ENCODE results near the gene SAMD4A.

DNA sequence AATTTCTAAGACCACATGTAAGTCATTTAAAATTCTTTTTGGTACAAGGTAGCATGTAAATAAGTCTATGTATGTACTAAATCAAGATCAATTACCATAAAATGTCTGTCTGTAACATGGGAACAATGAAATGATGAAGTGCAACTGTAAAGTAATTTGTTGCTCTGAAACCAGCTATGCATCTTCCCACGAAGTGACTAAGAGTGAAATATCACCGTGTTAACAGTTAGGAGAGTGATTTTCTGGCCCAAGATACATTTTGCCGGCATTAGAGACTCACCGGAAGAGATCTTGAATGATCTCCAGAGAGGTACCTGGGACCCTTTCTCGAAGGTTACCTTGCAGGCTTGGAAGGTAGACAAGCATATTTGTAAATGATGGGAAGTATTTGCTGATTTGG is 105.8 kb downstream of the SAMD4A start:
- TF ChIP-seq, protein P1, sequence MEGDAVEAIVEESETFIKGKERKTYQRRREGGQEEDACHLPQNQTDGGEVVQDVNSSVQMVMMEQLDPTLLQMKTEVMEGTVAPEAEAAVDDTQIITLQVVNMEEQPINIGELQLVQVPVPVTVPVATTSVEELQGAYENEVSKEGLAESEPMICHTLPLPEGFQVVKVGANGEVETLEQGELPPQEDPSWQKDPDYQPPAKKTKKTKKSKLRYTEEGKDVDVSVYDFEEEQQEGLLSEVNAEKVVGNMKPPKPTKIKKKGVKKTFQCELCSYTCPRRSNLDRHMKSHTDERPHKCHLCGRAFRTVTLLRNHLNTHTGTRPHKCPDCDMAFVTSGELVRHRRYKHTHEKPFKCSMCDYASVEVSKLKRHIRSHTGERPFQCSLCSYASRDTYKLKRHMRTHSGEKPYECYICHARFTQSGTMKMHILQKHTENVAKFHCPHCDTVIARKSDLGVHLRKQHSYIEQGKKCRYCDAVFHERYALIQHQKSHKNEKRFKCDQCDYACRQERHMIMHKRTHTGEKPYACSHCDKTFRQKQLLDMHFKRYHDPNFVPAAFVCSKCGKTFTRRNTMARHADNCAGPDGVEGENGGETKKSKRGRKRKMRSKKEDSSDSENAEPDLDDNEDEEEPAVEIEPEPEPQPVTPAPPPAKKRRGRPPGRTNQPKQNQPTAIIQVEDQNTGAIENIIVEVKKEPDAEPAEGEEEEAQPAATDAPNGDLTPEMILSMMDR (IDR thresholded peaks at IDR 0.05), result no peak
- TF ChIP-seq POLR2A (IDR thresholded peaks at IDR 0.05), result no peak

All from esophagus squamous epithelium (tissue), 4 donors.